Embryonic facial prominence (tissue), 1 donor: ENCODE data around the gene CSNK1D.

Source experiments
- DNase-seq: peaks from one replicate; pipeline ENCODE4 v3.0.0-alpha.2; 2016; ENCODE audit errors: extremely low spot score

The CSNK1D gene

GRCh38 chr17:82273327-82274133, at the start of gene CSNK1D:
CSNK1D (minus strand) TSS chr17:82273700; CDS start chr17:82273381, 319 bp downstream.
- peak; percentile 85 for DNase-seq

GRCh38 chr17:82322526-82323453, 49.3 kb upstream of the CSNK1D start:
- DNase-seq = no peak

- no peak for DNase-seq
Observed at GRCh38 chr17:82321947-82322466, 48.5 kb upstream of the CSNK1D start.

- no peak for DNase-seq
Observed at GRCh38 chr17:82320956-82321927, 47.7 kb upstream of the CSNK1D start.

GRCh38 chr17:82320140-82320840, 46.8 kb upstream of the CSNK1D start:
- no peak for DNase-seq

- no peak for DNase-seq
Observed at GRCh38 chr17:82319619-82320062, 46.1 kb upstream of the CSNK1D start.

- DNase-seq = no peak
Observed at GRCh38 chr17:82318772-82319606, 45.5 kb upstream of the CSNK1D start.

- DNase-seq = no peak
Observed at GRCh38 chr17:82318169-82318498, 44.6 kb upstream of the CSNK1D start.

GRCh38 chr17:82317394-82318168, 44.1 kb upstream of the CSNK1D start, which contains the start of gene CD7:
CD7 (minus strand) TSS chr17:82317608; CDS start chr17:82317495, 113 bp downstream.
- DNase-seq = no peak

GRCh38 chr17:82316651-82317393, 43.3 kb upstream of the CSNK1D start:
- DNase-seq = no peak

- no peak for DNase-seq
Observed at GRCh38 chr17:82315703-82316358, 42.3 kb upstream of the CSNK1D start.

GRCh38 chr17:82314727-82315605, 41.5 kb upstream of the CSNK1D start:
- no peak for DNase-seq

- DNase-seq = no peak
Observed at GRCh38 chr17:82314012-82314726, 40.7 kb upstream of the CSNK1D start.

- no peak for DNase-seq
Observed at GRCh38 chr17:82313195-82314011, 39.9 kb upstream of the CSNK1D start.

- no peak for DNase-seq
Observed at GRCh38 chr17:82311971-82312370, 38.5 kb upstream of the CSNK1D start.
